Peyer's patch (tissue), 4 donors: ENCODE measurements around the gene GLT6D1. TPM values are rescaled to one million over a fixed set of nuclear protein-coding genes. Genes with fewer than 3 reads are reported as not detected.

Source experiments
- DNase-seq, 3 donors: peaks; one replicate each; pipeline ENCODE4 v3.0.0-alpha.2; 2017 to 2019
- H3K27ac ChIP-seq, 4 donors: fragments of 200-600 bp; sonication (generic); one replicate each; pipeline ENCODE4 v1.5.1; 2016 to 2019
- H3K27me3 ChIP-seq, 2 donors: fragments of 200-600 bp; sonication (generic); one replicate each; pipeline ENCODE4 v1.5.1; 2019
- H3K36me3 ChIP-seq, 3 donors: fragments of 200-600 bp; sonication (generic); one replicate each; pipeline ENCODE4 v1.5.1; 2016 to 2019
- H3K4me1 ChIP-seq, 4 donors: fragments of 200-600 bp; sonication (generic); one replicate each; pipeline ENCODE4 v1.5.1; 2016 to 2019
- H3K4me3 ChIP-seq, 4 donors: fragments of 200-600 bp; sonication (generic); 1 replicate in 3 of 4; 2 replicates in 1 of 4; pipeline ENCODE4 v1.5.1; 2016 to 2019; ENCODE audit warnings: mild to moderate bottlenecking in 1 of 4
- H3K9me3 ChIP-seq, 4 donors: fragments of 200-600 bp; sonication (generic); one replicate each; pipeline ENCODE4 v1.5.1; 2016 to 2019; ENCODE audit warnings: mild to moderate bottlenecking in 1 of 4
- CTCF ChIP-seq, 6 experiments: fragments of 450-650 bp in 4 of 6; fragments of 200-600 bp in 2 of 6; sonication (generic) in 1 of 6; IDR thresholded peaks; one replicate each; pipeline ENCODE4 v1.5.1; 2017 to 2019; ENCODE audit warnings: antibody characterized with exemption in 6 of 6, mild to moderate bottlenecking in 3 of 6, moderate library complexity in 1 of 6
- POLR2A ChIP-seq, 2 donors: fragments of 450-650 bp; IDR thresholded peaks; one replicate each; pipeline ENCODE4 v1.5.1; 2017; ENCODE audit warnings: antibody characterized with exemption in 2 of 2, mild to moderate bottlenecking in 2 of 2, moderate library complexity in 2 of 2
- total RNA-seq, 4 donors: library from RNA; depleted of rRNA; stranded (reverse); fragments of >200 nt; gene quantifications; one replicate each; pipeline ENCODE4 v1.1.0, GENCODE V29; 2016

GLT6D1 gene
- total RNA-seq, 4 donors from 2014 or later: not detected

- Histone ChIP-seq H3K27ac (no peak overlapping the region), H3K27me3 (no peaks in the 10 kb centered on the region), H3K4me3 (no peak overlapping the region), H3K9me3 (no peaks in the 10 kb centered on the region), H3K4me1 (no peaks in the 10 kb centered on the region), H3K36me3 (no peaks in the 10 kb centered on the region)
- TF ChIP-seq POLR2A (IDR thresholded peaks at IDR 0.05) (no peak), CTCF (IDR thresholded peaks at IDR 0.05) (no peak)
- no peak for DNase-seq
Observed at GRCh38 chr9:135681161-135681560, 41.8 kb upstream of the GLT6D1 start.

GRCh38 chr9:135680056-135680455, 40.7 kb upstream of the GLT6D1 start:
- no peak for DNase-seq
- TF ChIP-seq POLR2A (IDR thresholded peaks at IDR 0.05) (no peak), CTCF (IDR thresholded peaks at IDR 0.05) (no peak)
- no peaks in the 10 kb centered on the region for H3K27me3 ChIP-seq
- H3K27ac ChIP-seq: no peak overlapping the region
- no peaks in the 10 kb centered on the region for H3K9me3 ChIP-seq
- H3K4me3 ChIP-seq: no peak overlapping the region
- no peaks in the 10 kb centered on the region for H3K36me3 ChIP-seq
- H3K4me1 ChIP-seq: no peaks in the 10 kb centered on the region

GRCh38 chr9:135678236-135679017, 39.1 kb upstream of the GLT6D1 start:
- no peaks in the 10 kb centered on the region for H3K27me3 ChIP-seq
- DNase-seq: no peak
- H3K4me1 ChIP-seq: no peaks in the 10 kb centered on the region
- TF ChIP-seq CTCF (IDR thresholded peaks at IDR 0.05) (no peak), POLR2A (IDR thresholded peaks at IDR 0.05) (no peak)
- H3K9me3 ChIP-seq: no peaks in the 10 kb centered on the region
- H3K36me3 ChIP-seq: no peaks in the 10 kb centered on the region
- H3K27ac ChIP-seq: no peak overlapping the region
- no peak overlapping the region for H3K4me3 ChIP-seq

GRCh38 chr9:135677641-135678168, 38.4 kb upstream of the GLT6D1 start:
- TF ChIP-seq POLR2A (IDR thresholded peaks at IDR 0.05): no peak
- TF ChIP-seq CTCF (IDR thresholded peaks at IDR 0.05): no peak
- Histone ChIP-seq H3K9me3 (no peaks in the 10 kb centered on the region), H3K36me3 (no peaks in the 10 kb centered on the region), H3K4me1 (no peaks in the 10 kb centered on the region), H3K27ac (no peak overlapping the region), H3K27me3 (no peaks in the 10 kb centered on the region), H3K4me3 (no peak overlapping the region)
- DNase-seq: no peak

GRCh38 chr9:135676891-135677290, 37.6 kb upstream of the GLT6D1 start:
- Histone ChIP-seq H3K4me3 (no peak overlapping the region), H3K4me1 (no peaks in the 10 kb centered on the region), H3K27ac (no peak overlapping the region), H3K36me3 (no peaks in the 10 kb centered on the region), H3K27me3 (no peaks in the 10 kb centered on the region), H3K9me3 (no peaks in the 10 kb centered on the region)
- TF ChIP-seq POLR2A (IDR thresholded peaks at IDR 0.05): no peak
- TF ChIP-seq CTCF (IDR thresholded peaks at IDR 0.05): no peak
- DNase-seq: no peak
